GM12878 (cell line): Measurements from ENCODE around the gene ZBTB48. TPM values are rescaled to one million over a fixed set of nuclear protein-coding genes. Genes with fewer than 3 reads are reported as not detected.

ENCODE experiments used
- ATAC-seq: fragments of 200-7000 bp; cut with Tn5 transposase; 3 replicates; pipeline ENCODE4 v1.9.1; 2020; ENCODE audit warnings: mild to moderate bottlenecking, moderate library complexity
- BruUV-seq: library from RNA; stranded (reverse); fragments of 400-500 nt; replicated peaks from 2 replicates; lab custom pipeline; 2021; lab: Mats Ljungman, UMichigan
- CTCF ChIA-PET: fragments of 300-600 bp; sonication (Branson Sonifier 250); formaldehyde crosslinking; extraction: SDS; loops from one replicate; lab custom pipeline; 2021; ENCODE audit warnings: inconsistent platforms; lab: Yijun Ruan, JAX
- POLR2A ChIA-PET: fragments of 350-600 bp; formaldehyde crosslinking; extraction: SDS; loops from one replicate; lab custom pipeline; 2021; ENCODE audit warnings: inconsistent platforms; lab: Charles Lee
- RAD21 ChIA-PET: fragments of 300-600 bp; sonication (Branson Sonifier 250); formaldehyde crosslinking; loops from one replicate; lab custom pipeline; 2023; ENCODE audit warnings: antibody characterized with exemption; ENCODE audit not compliant: unreplicated experiment; lab: Charles Lee
- SMC1A ChIA-PET: fragments of 300-600 bp; sonication (Branson Sonifier 250); formaldehyde crosslinking; loops from one replicate; lab custom pipeline; 2023; ENCODE audit not compliant: unreplicated experiment, uncharacterized antibody; lab: Charles Lee
- DNase-seq: peaks from one replicate; pipeline ENCODE4 v3.0.0-alpha.2; 2011; ENCODE audit warnings: low read depth, low spot score
- FAIRE-seq: peaks from 3 replicates; lab custom pipeline; 2011; peaks lifted over from hg19 to GRCh38; lab: Jason Lieb, UNC
- H2AFZ ChIP-seq: 2 replicates; pipeline ENCODE4 v1.6.0; 2011; ENCODE audit warnings: low read depth, low read length, control low read depth; ENCODE audit not compliant: control insufficient read depth
- H3K27ac ChIP-seq: 2 replicates; pipeline ENCODE4 v1.5.1; 2011; ENCODE audit warnings: control low read depth; ENCODE audit not compliant: control insufficient read depth, insufficient read depth
- H3K27me3 ChIP-seq, 2 experiments: replicated peaks in 1 of 2; 2 replicates each; pipeline versions ENCODE4 v1.6.0 to v1.6.1; 2011; ENCODE audit warnings: low read length in 1 of 2; ENCODE audit not compliant: control insufficient read depth in 2 of 2, insufficient read depth in 2 of 2
- H3K36me3 ChIP-seq, 2 experiments: 2 replicates each; pipeline ENCODE4 v1.5.1; 2011; ENCODE audit warnings: low read length in 1 of 2; ENCODE audit not compliant: control insufficient read depth in 2 of 2, insufficient read depth in 2 of 2
- H3K4me1 ChIP-seq: 2 replicates; pipeline ENCODE4 v1.6.1; 2011; ENCODE audit warnings: mild to moderate bottlenecking, low read length, moderate library complexity, mixed read lengths; ENCODE audit not compliant: control insufficient read depth, insufficient read depth
- H3K4me2 ChIP-seq: 2 replicates; pipeline ENCODE4 v1.6.0; 2011; ENCODE audit warnings: control low read depth; ENCODE audit not compliant: control insufficient read depth, insufficient read depth
- H3K4me3 ChIP-seq: fragments of 200-600 bp; sonication (generic); 2 replicates; pipeline ENCODE4 v1.5.1; 2016
- H3K79me2 ChIP-seq: 2 replicates; pipeline ENCODE4 v1.6.0; 2011; ENCODE audit warnings: low read length; ENCODE audit not compliant: control insufficient read depth, insufficient read depth
- H3K9ac ChIP-seq: 2 replicates; pipeline ENCODE4 v1.8.0; 2011; ENCODE audit warnings: low read length, control low read depth, mixed read lengths; ENCODE audit not compliant: control insufficient read depth, insufficient read depth
- H3K9me3 ChIP-seq: replicated peaks from 3 replicates; pipeline ENCODE4 v1.5.1; 2011; ENCODE audit warnings: mild to moderate bottlenecking, low read length; ENCODE audit not compliant: control insufficient read depth, insufficient read depth
- H4K20me1 ChIP-seq: 2 replicates; pipeline ENCODE4 v1.6.0; 2011; ENCODE audit not compliant: control insufficient read depth, insufficient read depth
- ASH2L ChIP-seq: fragments of 300-600, 200-600 bp; sonication (generic); IDR thresholded peaks from 2 replicates; pipeline ENCODE4 v1.6.1; 2017; ENCODE audit warnings: low read depth, mild to moderate bottlenecking, borderline replicate concordance
- EED ChIP-seq: sonication (generic); IDR thresholded peaks from 2 replicates; pipeline ENCODE4 v1.6.1; 2016; ENCODE audit warnings: antibody characterized with exemption, low read depth
- GATAD2B ChIP-seq: fragments of 450-650 bp; conservative IDR thresholded peaks from 2 replicates; pipeline ENCODE4 v1.6.1; 2017; ENCODE audit warnings: low read depth, mild to moderate bottlenecking, moderate library complexity
- LARP7 ChIP-seq: fragments of 450-650 bp; IDR thresholded peaks from 2 replicates; pipeline ENCODE4 v1.6.1; 2017; ENCODE audit warnings: mild to moderate bottlenecking
- MXI1 ChIP-seq: fragments of 150-350 bp; IDR thresholded peaks from 2 replicates; pipeline ENCODE4 v1.6.1; 2011; ENCODE audit warnings: low read depth, mild to moderate bottlenecking, inconsistent platforms, low read length, improper control_type of control experiment
- MYB ChIP-seq: fragments of 150-350 bp; IDR thresholded peaks from 2 replicates; pipeline ENCODE4 v1.6.1; 2014; ENCODE audit warnings: mild to moderate bottlenecking, low read depth, low read length, borderline replicate concordance
- POLR2AphosphoS2 ChIP-seq: IDR thresholded peaks from 2 replicates; pipeline ENCODE4 v1.6.1; 2011; ENCODE audit warnings: low read depth, mild to moderate bottlenecking, low read length, improper control_type of control experiment, moderate library complexity
- RELB ChIP-seq: fragments of 450-650 bp; IDR thresholded peaks from 2 replicates; pipeline ENCODE4 v1.6.1; 2017; ENCODE audit warnings: low read depth, mild to moderate bottlenecking, moderate library complexity
- TBL1XR1 ChIP-seq: IDR thresholded peaks from 2 replicates; pipeline ENCODE4 v1.6.1; 2012; ENCODE audit warnings: low read depth, low read length, improper control_type of control experiment
- WGBS: methylation state at CpG from one replicate; pipeline ENCODE4 v1.1.6; 2016; ENCODE audit warnings: low lambda C conversion rate; ENCODE audit not compliant: insufficient replicate concordance, insufficient coverage; ENCODE audit errors: missing lambda C conversion rate; 5-methylcytosine and 5-hydroxymethylcytosine counted together
- in situ Hi-C: fragments of 300-500 bp; cut with MboI; formaldehyde crosslinking; loops from 9 replicates; pipeline ENCODE4 v1.14.3; 2018; ENCODE audit warnings: mixed read lengths
- intact Hi-C: fragments of 100-400 bp; cut with micrococcal nuclease; formaldehyde crosslinking; loops from one replicate; pipeline ENCODE4 v1.14.2; 2022; ENCODE audit not compliant: unreplicated experiment
- polyA plus RNA-seq, 11 experiments: library from polyadenylated mRNA; depleted of rRNA in 4 of 11; unstranded in 6 of 11; stranded (reverse) in 5 of 11; fragments of >200 nt; fragmentation: Nextera tagmentation in 4 of 11; fragmentation: Illumina TruSeq in 1 of 11; extraction: Ambion mirVana in 4 of 11; extraction: Trizol in 1 of 11; gene quantifications; 1 replicate in 1 of 11; 2 replicates in 10 of 11; pipeline versions ENCODE4 v1.2.1 to v1.2.3, GENCODE V29; 2011 to 2016; ENCODE audit warnings: inconsistent platforms in 2 of 11, missing spikeins in 2 of 11, low read depth in 1 of 11
- total RNA-seq, 4 experiments: library from RNA; depleted of rRNA in 3 of 4; stranded (reverse); fragments of >200 nt in 3 of 4; fragmentation: Illumina TruSeq in 1 of 4; extraction: Trizol in 1 of 4; gene quantifications; 2 replicates each; pipeline versions ENCODE4 v1.2.1 to v1.2.3, GENCODE V29; 2013 to 2021

The ZBTB48 gene
- total and polyA plus RNA-seq, 10 of the 15 experiments (the other 5 are each of a cell fraction or from before 2014, with no cell fraction given) = 1.00 to 25.3 (median 16.7) TPM

GRCh38 chr1:6593810-6594209 lies 14.0 kb downstream of the ZBTB48 start:
- FAIRE-seq (no peak), ATAC-seq (no peak), DNase-seq (no peak)
- no peaks in the 10 kb centered on the region for H4K20me1 ChIP-seq
- ChIA-PET POLR2A (no interaction called here), SMC1A (no interaction called here), RAD21 (no interaction called here), CTCF (no interaction called here)
- H3K36me3 ChIP-seq = peaks cover 13 to 31% of the 10 kb centered on the region in 2 experiments
- in situ Hi-C loops (no loop called here), intact Hi-C loops (no loop called here)
- TF ChIP-seq RELB (no peak), TBL1XR1 (no peak), MYB (no peak), GATAD2B (no peak), MXI1 (no peak), POLR2AphosphoS2 (no peak), EED (no peak), LARP7 (no peak), ASH2L (no peak)
- 0 out of 2 replicates have a peak, but pooled peaks cover under 1% of the 10 kb centered on the region for H3K4me1 ChIP-seq
- no peak overlapping the region for H3K9ac ChIP-seq
- 96% methylated on average over 12 of the region's 15 CpGs for WGBS
- no peaks in the 10 kb centered on the region for H3K9me3 ChIP-seq
- no peak overlapping the region for H3K27ac ChIP-seq
- H3K4me2 ChIP-seq = no peak overlapping the region
- no peak overlapping the region for H3K4me3 ChIP-seq
- H2AFZ ChIP-seq = no peak overlapping the region
- no peaks in the 10 kb centered on the region for H3K27me3 ChIP-seq
- BruUV-seq = no TSS peak
- peaks cover under 1% of the 10 kb centered on the region for H3K79me2 ChIP-seq
